Raji (cell line): Measurements from ENCODE around the gene WASF2.

Experiments
- POLR2A ChIP-seq: IDR thresholded peaks from 2 replicates; pipeline ENCODE4 v1.6.1; 2011; ENCODE audit warnings: low read depth, low read length, control low read depth; ENCODE audit not compliant: insufficient read depth

WASF2 gene

GRCh38 chr1:27383661-27384060, 106.3 kb downstream of the WASF2 start:
- TF ChIP-seq POLR2A = no peak

GRCh38 chr1:27383039-27383605, 106.8 kb downstream of the WASF2 start, which contains the start of gene CD164L2:
TSS of gene CD164L2 (minus strand) at chr1:27383333. CDS start at chr1:27383239, 94 bp downstream.
- TF ChIP-seq POLR2A = no peak

- no peak for TF ChIP-seq POLR2A
Observed at GRCh38 chr1:27381969-27382762, 107.8 kb downstream of the WASF2 start.

GRCh38 chr1:27380766-27381733, 108.9 kb downstream of the WASF2 start:
- TF ChIP-seq POLR2A = no peak

GRCh38 chr1:27380224-27380623, 109.7 kb downstream of the WASF2 start:
- TF ChIP-seq POLR2A = no peak

GRCh38 chr1:27379564-27380122, 110.3 kb downstream of the WASF2 start:
- TF ChIP-seq POLR2A = no peak

GRCh38 chr1:27377760-27378495, 112.0 kb downstream of the WASF2 start:
- no peak for TF ChIP-seq POLR2A

GRCh38 chr1:27374362-27375086, 115.4 kb downstream of the WASF2 start, which contains the start of gene FCN3:
TSS of gene FCN3 (minus strand) at chr1:27374824. CDS start at chr1:27374818, 6 bp downstream.
- TF ChIP-seq POLR2A = no peak

- no peak for TF ChIP-seq POLR2A
Observed at GRCh38 chr1:27372808-27373690, 116.9 kb downstream of the WASF2 start.

GRCh38 chr1:27372022-27372807, 117.8 kb downstream of the WASF2 start:
- no peak for TF ChIP-seq POLR2A

GRCh38 chr1:27368869-27369582, 120.9 kb downstream of the WASF2 start:
- no peak for TF ChIP-seq POLR2A

- TF ChIP-seq POLR2A = no peak
Observed at GRCh38 chr1:27367160-27367650, 122.8 kb downstream of the WASF2 start.
